Stimulated activated CD4-positive, alpha-beta T cell treated with anti-CD3 and anti-CD28 coated beads, Interleukin-4, amount 100 ng/mL, for 48 hours (primary cell): ENCODE results near the gene CGNL1.
A peak's percentile ranks its signal among the peaks of the same experiment; 100 is the strongest.

Experiments
- DNase-seq, 2 donors: peaks; one replicate each; pipeline ENCODE4 v3.0.0-alpha.2; 2020; ENCODE audit warnings: low read depth in 2 of 2

Gene CGNL1

DNA sequence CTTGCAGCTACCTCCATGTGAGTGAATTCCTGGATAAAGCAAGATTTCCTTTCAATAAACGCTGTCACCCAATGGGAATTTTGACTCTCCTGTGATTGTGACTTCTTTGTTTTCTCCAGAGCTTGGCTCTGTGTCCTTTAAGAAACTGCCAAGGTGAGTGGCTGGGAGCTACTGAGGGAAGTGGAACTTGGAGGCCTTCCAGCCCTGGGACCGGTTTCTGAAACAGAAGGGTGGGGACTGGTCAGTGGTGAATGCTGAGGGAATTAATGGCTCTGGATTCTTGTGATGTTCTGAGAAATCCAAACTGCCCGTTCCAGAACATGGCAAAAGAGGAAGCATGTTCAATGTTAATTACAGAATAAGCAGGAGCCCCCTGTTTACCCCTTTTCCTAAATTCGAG is 174.3 kb downstream of the CGNL1 start:
- no peak for DNase-seq

- no peak for DNase-seq
Measured at GRCh38 chr15:57551715-57552677, 175.7 kb downstream of the CGNL1 start.

- no peak for DNase-seq
Measured at GRCh38 chr15:57552678-57553334, 176.5 kb downstream of the CGNL1 start.

DNA sequence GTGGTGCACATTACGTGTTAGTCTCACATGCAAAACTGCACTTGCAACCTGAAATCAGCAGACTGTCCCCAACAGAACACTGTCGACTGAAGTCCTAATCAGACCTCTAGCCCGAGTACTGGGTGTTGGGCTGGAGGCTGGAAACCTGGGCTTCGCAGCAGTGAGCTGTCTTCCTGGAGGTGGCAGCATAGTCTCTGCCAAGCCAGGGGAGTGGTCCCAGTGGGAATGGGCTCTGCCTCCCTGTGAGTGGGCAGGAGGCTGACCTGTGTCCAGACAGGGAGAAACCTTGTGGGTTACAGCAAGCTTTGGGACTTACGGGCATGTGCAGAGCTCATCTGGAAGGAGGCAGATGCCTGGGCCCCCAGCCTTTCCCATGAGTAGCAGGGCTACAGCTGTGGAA is 177.2 kb downstream of the CGNL1 start:
- no peak for DNase-seq

DNA sequence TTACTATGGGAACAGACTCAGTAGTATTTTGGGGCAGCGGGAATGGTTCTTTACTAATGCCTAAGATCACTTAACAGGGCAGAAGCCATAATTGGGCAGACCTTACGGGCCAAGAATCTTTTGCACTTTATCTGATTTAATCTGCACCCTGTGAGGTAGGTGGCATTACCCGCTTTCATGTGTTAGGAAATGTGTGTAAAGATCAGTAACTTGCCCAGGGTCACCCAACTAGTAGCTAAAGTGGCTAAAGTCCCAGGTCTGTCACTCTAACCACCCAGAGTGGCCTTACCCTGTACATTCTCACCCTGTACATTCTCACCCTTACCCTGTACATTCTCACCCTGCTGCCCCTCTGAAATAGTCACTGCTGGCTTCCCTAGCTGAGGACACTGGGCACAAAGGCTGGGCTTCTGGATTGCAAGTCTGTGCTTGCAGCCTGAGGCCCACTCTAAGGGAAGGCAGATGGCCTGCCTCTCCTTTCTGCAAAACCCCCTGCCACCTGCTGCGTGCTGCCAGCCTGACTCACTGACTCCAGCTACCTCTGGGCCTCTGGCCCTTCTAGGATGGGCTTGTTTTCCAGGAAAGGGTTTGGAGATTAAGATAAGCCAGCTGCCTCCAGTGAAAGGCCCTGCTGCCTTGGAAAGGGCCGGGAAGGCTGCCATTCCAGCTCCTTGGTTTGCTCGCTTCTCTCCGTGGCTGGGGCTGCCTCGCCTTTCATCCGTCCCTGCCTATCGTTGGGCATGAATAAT is 177.9 kb downstream of the CGNL1 start:
- DNase-seq = no peak

DNA sequence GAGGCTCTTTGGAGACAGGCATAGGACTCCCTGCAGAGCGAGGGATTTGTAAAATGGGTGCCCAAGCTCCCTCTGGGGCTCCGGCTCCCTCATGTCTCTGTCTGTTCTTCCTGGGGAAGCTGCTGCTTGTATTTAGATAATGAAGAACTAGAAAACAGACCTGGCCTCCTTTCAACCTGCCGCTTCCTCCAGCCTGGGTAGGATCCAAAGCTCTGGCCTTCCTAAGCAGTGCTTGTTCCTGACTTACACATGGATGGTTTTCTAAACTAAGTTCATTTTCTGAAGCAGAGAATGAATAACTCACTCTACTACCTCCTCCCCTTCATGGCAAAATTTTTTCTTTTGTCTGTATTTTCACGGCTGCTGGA is 178.5 kb downstream of the CGNL1 start:
- DNase-seq = no peak

DNA sequence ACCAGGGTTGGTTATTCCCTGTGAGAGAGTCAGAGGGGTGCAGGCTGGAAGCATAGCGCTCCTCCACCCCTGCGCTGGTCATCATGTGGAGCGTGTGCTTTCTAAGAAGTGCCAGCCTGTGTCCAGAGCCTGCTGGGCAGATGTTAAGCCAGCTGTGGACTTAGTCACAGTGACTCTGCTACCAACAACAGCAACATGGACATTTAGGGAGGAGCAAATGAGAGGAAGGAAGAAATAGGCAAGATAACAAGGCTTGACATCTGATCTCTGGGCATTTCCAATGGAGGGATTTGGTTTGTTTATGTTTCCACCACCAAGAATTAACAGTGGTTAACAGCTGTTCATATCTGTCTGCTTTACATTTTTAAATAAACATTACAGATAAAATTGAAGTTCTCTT is 179.0 kb downstream of the CGNL1 start:
- DNase-seq = no peak

DNA sequence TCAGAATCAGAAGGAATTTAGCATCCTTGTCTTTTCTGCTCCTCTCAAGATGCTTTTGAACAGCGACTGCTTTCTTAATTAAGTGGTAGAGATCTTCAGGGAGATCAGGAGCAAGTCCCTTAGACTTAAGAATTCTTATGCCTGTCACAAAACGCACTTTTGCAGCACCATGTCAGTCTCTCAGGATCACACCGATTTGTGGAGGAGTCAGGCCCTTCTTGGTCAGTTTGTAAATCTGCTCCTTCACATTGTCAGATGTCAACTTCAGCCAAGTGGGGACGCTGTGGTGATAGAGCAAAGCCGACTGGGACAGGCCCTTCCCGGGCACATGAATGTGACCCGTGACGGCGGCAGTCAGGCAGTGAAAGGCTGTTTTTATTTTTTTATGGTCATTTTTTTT is 179.7 kb downstream of the CGNL1 start:
- no peak for DNase-seq

DNA sequence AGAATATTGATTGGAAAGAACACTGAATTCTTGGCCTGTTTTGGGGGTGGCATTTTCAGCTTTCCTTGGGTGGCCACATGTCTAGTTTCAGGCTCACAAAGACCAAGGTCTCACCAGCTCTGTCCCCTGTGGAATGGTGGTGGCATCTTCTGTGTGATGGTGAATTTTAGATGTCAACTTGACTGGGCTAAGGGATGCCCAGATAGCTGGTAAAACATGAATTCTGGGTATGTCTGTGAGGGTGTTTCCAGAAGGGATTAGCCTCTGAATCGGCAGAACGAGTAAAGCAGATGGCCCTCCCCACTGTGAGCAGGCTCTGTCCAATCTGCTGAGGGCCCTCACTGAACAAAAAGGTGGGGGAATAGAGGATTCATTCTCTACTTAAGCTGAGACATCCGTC is 181.0 kb downstream of the CGNL1 start:
- DNase-seq = no peak

DNA sequence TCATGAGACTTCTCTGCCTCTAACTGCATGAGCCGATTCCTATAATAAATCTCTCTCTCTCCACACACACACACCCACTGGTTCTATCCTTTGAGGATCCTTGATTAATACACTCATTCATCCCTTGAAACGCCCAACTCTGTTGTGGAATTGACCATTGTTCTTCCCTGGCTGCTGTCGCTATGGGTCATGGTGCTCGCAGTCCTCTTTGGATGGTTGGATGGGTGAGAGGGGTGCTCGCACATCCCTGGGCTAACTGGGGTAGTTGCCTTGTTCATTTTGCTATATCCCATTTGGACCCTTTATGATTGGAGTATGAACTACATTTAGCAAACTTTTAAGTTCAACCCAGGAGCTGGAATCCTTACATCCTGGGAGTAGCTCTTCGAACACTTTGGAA is 181.5 kb downstream of the CGNL1 start:
- no peak for DNase-seq

GRCh38 chr15:57559875-57560274 is 183.6 kb downstream of the CGNL1 start:
- DNase-seq = peak; percentile 66 to 80

- peak; percentile 39 to 43 for DNase-seq
Measured at GRCh38 chr15:57561041-57561711, 184.9 kb downstream of the CGNL1 start.

DNA sequence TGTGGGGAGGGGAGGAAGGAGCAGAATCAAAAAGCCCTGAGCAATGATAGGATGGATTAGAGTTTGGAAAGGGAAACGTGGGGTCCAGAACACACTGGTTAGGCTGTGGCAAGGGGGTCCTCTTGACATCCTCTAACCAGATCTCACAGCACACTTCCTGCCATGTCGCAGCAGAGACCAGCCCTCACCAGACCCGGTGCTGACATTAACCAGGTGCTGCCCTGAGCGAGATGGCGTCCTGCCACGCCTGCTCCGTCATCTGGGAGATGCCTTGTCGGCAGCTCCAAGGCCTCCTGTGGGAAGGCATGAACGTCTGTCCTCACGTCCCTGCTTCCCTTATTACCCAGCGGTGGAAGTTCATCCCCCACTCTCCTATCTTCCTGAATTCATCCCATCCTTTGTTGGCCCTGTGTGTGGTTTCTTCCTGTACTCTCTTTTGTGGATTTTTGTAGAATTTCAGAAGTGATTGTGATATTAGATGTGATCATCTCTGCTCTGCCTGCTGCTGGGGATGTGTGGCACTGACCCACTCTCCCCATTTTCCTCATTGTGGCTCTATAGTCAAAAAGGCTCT is 186.0 kb downstream of the CGNL1 start:
- DNase-seq = no peak

DNA sequence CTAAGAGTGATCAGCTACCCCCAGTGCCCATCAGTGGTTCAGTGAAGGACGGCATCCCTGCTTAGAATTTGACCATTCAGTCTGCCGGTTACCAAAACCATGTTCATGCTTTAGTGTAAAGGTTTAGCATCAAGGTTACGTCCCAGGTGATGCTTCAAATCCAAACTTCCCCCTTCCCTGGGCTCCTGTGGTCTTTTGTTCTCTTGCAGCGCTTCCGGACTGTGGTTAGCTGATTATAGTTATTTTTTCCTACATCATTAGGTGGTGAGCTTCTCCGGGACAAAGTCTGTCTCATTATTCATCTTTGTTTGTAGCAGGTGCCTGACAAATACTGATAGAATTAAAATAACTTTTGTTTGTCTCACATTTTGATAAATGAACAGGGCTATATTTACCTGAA is 187.1 kb downstream of the CGNL1 start:
- no peak for DNase-seq

- no peak for DNase-seq
Measured at GRCh38 chr15:57565311-57565710, 189.0 kb downstream of the CGNL1 start.

- no peak for DNase-seq
Measured at GRCh38 chr15:57566834-57567233, 190.5 kb downstream of the CGNL1 start.

DNA sequence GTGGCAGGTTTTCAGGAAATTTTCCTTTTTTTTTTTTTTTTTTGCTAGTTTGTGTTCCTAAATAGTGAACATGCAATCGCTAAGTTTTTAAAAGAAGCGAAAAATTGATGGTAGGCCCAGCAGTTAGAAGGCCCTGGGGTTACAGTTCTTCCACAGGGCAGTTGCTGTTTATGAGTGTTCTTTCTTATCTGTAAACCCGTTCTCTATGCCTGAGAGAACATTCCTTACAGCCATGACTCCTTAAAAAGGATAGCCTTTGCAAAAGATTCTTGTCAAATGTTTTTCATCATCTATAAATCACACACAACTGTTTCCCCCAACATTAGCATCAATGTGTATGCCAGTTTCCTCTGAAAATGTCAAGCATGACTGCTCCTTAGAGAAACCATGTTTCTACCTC is 191.6 kb downstream of the CGNL1 start:
- DNase-seq = no peak

DNA sequence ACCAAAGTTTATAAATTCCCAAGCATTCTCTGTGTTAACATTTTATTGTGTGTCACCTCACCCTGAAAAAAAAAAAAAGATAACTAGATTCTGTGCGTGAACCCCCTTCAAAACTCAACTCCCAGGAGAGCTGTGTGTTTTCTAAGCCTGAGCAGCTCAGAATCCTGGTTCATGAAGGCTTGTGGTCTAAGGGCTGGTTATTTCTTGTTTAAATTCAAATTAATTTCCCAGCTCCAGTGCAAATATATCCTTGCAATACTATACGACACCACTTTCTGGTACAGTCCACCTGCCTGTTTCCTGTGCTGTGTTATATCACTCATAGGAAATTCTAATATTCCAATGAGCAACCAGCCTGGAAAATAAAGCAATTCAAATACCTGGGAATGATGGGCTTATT is 192.0 kb downstream of the CGNL1 start:
- no peak for DNase-seq

DNA sequence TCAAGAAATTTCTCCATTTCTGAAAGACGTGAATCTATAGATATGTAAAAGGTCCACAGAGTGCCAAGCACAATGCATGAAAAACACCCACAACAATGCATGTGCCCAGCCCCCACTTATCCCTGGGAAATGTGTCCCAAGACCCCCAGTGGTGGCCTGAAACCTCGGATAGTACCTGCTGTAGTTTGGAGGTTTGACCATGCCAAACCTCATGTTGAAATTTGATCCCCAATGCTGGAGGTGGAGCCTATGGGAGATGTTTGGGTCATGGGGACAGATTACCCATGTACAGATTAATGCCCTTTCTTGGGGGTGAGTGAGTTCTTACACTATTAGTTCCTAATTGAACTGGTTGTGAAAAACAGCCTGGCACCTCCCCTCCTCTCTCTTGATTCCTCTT is 194.0 kb downstream of the CGNL1 start:
- DNase-seq = no peak

DNA sequence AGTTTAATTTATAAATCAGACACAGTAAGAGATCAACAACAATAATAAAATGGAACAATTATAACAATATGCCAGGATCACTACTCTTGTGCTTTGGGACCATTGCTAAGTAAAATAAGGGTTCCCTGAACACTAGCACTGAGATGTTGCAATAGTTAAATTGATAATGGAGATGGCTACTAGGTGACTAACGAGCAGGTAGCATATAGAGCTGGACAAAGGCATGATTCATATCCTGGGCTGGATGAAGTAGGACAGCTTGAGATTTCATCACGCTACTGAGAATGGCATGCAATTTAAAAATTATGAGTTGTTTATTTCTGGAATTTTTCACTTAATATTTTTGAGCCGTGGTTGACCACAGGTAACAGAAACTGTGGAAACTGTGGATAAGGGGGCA is 194.7 kb downstream of the CGNL1 start:
- DNase-seq = no peak

DNA sequence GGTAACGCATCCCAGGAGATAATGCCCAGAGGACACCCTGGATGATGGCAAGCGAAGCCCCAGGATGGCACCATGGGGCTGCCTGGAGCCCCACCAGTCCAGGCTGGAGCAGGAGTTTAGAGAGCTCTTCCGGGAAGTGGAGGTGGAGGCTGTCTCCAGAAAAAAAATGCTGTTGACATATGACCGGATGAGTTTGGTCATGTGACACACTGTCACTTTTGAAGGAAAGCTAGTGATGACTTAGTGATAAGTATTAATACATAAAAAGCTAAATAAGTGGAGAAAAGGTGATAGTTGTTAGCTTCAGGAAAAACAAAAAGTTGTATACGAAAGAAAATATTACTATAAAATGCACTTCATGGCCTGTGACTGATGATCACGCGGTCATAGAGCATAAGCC is 195.4 kb downstream of the CGNL1 start:
- DNase-seq = no peak

GRCh38 chr15:57572468-57572867 is 196.2 kb downstream of the CGNL1 start:
- DNase-seq = no peak
